Activated naive CD8-positive, alpha-beta T cell treated with anti-CD3 and anti-CD28 coated beads, Interleukin-2, amount 10 ng/mL, durations not matched to agents 7 days and 5 days (primary cell): ENCODE results near the gene FRMPD1. TPM values are rescaled to one million over a fixed set of nuclear protein-coding genes. Genes with fewer than 3 reads are reported as not detected.

Source experiments
- ATAC-seq: fragments of 150-1000 bp; cut with Tn5 transposase; one replicate; pipeline ENCODE4 v1.10.0; 2021; ENCODE audit warnings: low read depth, moderate library complexity
- POLR2A ChIA-PET: fragments of 350-600 bp; sonication (Branson Sonifier 250); formaldehyde crosslinking; loops from one replicate; lab custom pipeline; 2021; ENCODE audit warnings: antibody characterized with exemption; lab: Charles Lee
- DNase-seq: peaks from one replicate; pipeline ENCODE4 v3.0.0; 2021
- H3K27ac Mint-ChIP-seq: one replicate; pipeline ENCODE4 v1.8.0; 2022; ENCODE audit warnings: mild to moderate bottlenecking, mixed read lengths
- H3K27me3 Mint-ChIP-seq: one replicate; pipeline ENCODE4 v1.8.0; 2022; ENCODE audit warnings: mild to moderate bottlenecking, moderate library complexity, mixed read lengths
- H3K36me3 Mint-ChIP-seq: one replicate; pipeline ENCODE4 v1.8.0; 2021; ENCODE audit warnings: mild to moderate bottlenecking, mixed read lengths
- H3K4me1 Mint-ChIP-seq: one replicate; pipeline ENCODE4 v1.8.0; 2021; ENCODE audit warnings: mixed read lengths
- H3K4me3 Mint-ChIP-seq: one replicate; pipeline ENCODE4 v1.8.0; 2022; ENCODE audit warnings: mild to moderate bottlenecking, moderate library complexity, mixed read lengths
- H3K9me3 Mint-ChIP-seq: one replicate; pipeline ENCODE4 v1.8.0; 2021; ENCODE audit warnings: mixed read lengths
- total RNA-seq, 2 experiments: library from RNA; stranded (reverse); gene quantifications; one replicate each; pipeline ENCODE4 v1.2.3, GENCODE V29; 2021

The FRMPD1 gene
- total RNA-seq, 2 experiments from 2014 or later, result not detected

DNA sequence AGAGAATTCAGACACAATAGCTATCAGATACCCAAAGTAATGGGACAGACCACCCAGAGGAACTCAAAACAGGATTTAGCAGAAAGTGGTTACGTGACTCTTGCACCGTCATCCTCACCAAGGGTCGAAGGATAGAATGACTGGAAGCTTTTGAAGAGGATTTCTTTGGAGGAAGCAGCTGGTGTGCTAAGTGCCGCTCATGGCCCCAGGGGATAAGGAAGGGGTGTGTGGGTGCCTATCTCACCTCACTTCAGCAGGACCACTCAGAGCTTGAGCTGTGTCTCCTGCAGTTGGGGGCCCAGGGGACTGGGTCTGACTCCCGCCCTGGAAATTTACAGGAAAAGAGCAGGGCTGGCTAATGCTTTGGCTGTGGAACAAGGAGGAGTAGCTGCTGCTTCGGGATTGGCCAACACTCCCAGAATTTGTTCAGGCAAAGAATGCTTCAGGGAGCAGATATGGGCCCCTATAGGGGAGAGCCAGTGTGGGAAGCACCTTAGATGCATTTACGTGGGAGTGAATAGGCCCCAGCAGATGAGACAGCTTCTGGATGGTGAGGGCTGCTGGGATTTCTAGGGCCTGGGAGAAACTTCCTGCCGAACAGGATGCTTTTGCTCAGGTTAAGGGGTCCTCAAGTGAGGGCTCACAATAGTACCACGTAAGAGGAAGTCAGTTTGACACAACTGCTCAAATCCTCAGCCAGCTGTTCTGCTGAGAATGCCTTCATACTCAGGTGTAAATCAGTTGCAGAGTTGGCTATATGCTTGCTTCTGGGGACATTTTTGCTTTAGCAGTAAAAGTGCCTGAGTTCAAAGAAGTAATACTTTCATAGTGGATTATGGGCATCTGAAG lies 29.3 kb upstream of the FRMPD1 start:
- no peak overlapping the region for H3K27ac Mint-ChIP-seq
- POLR2A ChIA-PET, result no interaction called here
- no peaks in the 10 kb centered on the region for H3K9me3 Mint-ChIP-seq

DNA sequence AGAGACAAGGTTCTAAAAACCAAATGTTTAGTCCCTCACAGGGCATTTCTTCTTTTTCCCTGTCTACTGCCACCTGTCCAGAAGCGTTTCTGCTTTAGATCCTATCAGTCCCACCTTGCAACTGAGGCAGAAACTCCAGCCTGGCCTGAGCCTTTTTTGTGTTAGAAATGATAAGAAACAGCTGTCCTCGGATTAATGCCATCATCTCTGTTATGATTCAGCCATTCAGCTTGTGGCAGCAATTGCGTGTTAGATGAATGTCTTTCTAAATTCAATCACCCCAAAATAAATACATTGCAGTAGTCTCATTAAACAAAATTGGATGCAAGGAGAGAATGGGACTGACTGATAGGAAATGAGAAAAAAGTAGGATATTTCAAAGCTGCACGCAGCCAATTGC lies 28.3 kb upstream of the FRMPD1 start:
- no peaks in the 10 kb centered on the region for H3K9me3 Mint-ChIP-seq
- no peak overlapping the region for H3K27ac Mint-ChIP-seq
- no peaks in the 10 kb centered on the region for H3K36me3 Mint-ChIP-seq
- ATAC-seq, result no peak
- peaks cover 11% of the 10 kb centered on the region for H3K27me3 Mint-ChIP-seq
- H3K4me3 Mint-ChIP-seq, result no peak overlapping the region
- DNase-seq, result no peak
- no peaks in the 10 kb centered on the region for H3K4me1 Mint-ChIP-seq
- POLR2A ChIA-PET, result no interaction called here

More for the DNA sequence above, 29.3 kb upstream of the FRMPD1 start:
- peaks cover 11% of the 10 kb centered on the region for H3K27me3 Mint-ChIP-seq
- DNase-seq (no peak), ATAC-seq (no peak)
- H3K4me3 Mint-ChIP-seq, result no peak overlapping the region
- no peaks in the 10 kb centered on the region for H3K36me3 Mint-ChIP-seq
- H3K4me1 Mint-ChIP-seq, result no peaks in the 10 kb centered on the region

DNA sequence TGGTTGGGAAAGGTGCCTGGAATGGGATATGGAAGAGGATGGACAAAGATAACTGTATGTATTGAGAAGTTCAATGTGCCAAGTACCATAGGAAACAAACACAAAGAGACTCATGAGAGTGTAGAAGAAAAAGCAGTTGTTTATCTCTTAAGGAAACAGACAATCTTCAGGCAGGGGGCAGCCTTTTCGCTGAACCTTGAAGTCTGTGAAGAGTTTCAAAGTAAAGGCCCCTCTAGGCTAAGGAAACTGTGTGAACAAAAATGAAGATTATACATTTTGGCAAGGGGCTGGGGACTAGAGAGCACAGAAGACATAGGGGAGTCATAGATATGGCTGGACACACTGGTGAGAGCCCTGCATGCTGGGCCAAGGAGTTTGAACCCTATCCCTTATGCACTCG lies 27.5 kb upstream of the FRMPD1 start:
- no peak overlapping the region for H3K27ac Mint-ChIP-seq
- H3K27me3 Mint-ChIP-seq, result peaks cover 10% of the 10 kb centered on the region
- no peaks in the 10 kb centered on the region for H3K36me3 Mint-ChIP-seq
- H3K4me1 Mint-ChIP-seq, result no peaks in the 10 kb centered on the region
- ATAC-seq (no peak), DNase-seq (no peak)
- H3K4me3 Mint-ChIP-seq, result no peak overlapping the region
- H3K9me3 Mint-ChIP-seq, result no peaks in the 10 kb centered on the region
- POLR2A ChIA-PET, result no interaction called here

DNA sequence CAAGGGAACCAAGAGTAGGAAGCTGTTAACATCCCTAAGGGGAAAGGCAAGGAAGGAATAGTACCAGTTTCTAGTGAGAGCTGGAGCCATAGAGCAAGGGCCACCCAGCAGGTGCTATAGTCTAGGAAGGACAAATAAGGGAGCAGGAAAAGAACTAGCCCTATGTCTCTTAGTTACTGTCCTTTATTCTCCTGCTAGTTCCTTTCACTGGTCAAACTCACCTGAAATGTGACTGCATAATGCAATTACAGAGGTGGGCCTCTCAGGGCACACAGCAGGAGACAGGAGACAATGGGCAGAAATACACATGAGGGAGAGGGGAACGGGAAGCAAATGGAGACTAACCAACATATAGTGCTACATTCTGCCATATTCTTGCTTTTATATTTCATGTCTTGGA lies 26.7 kb upstream of the FRMPD1 start:
- Mint-ChIP-seq H3K27ac (no peak overlapping the region), H3K36me3 (no peaks in the 10 kb centered on the region), H3K4me1 (no peaks in the 10 kb centered on the region), H3K27me3 (peaks cover 11% of the 10 kb centered on the region), H3K4me3 (no peak overlapping the region), H3K9me3 (no peaks in the 10 kb centered on the region)
- ATAC-seq (no peak), DNase-seq (no peak)
- POLR2A ChIA-PET, result no interaction called here

- peaks cover 11% of the 10 kb centered on the region for H3K27me3 Mint-ChIP-seq
- no peak for ATAC-seq
- H3K4me1 Mint-ChIP-seq, result no peaks in the 10 kb centered on the region
- H3K36me3 Mint-ChIP-seq, result no peaks in the 10 kb centered on the region
- H3K4me3 Mint-ChIP-seq, result no peak overlapping the region
- POLR2A ChIA-PET, result interaction anchor here (0.6 kb wide), 1 partner anchor 247 kb away, joined by 4 read pairs; no protein-coding TSS in a partner anchor
- DNase-seq, result no peak
- no peaks in the 10 kb centered on the region for H3K9me3 Mint-ChIP-seq
- H3K27ac Mint-ChIP-seq, result no peak overlapping the region
Measured at GRCh38 chr9:37625036-37625757, 25.6 kb upstream of the FRMPD1 start.

DNA sequence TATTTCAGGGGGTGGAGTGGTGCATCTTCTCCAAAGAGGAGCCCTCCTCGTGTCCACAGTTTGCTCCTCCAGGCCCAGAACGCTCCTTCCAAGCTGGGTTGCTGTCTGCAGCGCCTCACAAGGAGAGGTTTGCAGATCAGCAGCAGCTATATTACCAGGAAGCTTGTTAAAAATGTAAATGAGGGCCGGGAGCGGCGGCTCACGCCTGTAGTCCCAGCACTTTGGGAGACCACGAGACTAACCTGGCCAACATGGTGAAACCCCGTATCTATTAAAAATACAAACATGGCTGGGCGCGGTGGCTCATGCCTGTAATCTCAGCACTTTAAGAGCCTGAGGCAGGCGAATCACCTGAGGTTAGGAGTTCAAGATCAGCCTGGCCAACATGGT lies 25.0 kb upstream of the FRMPD1 start:
- POLR2A ChIA-PET, result interaction anchor here (0.6 to 0.7 kb wide), 2 partner anchors 31 to 248 kb away, joined by 3 to 4 read pairs; no protein-coding TSS in a partner anchor
- Mint-ChIP-seq H3K27ac (no peak overlapping the region), H3K9me3 (no peaks in the 10 kb centered on the region), H3K36me3 (no peaks in the 10 kb centered on the region), H3K27me3 (peaks cover 11% of the 10 kb centered on the region), H3K4me1 (no peaks in the 10 kb centered on the region), H3K4me3 (no peak overlapping the region)
- no peak for ATAC-seq
- no peak for DNase-seq

- H3K4me3 Mint-ChIP-seq, result no peak overlapping the region
Measured at GRCh38 chr9:37626708-37627292, 24.0 kb upstream of the FRMPD1 start.

GRCh38 chr9:37632479-37632878 lies 18.3 kb upstream of the FRMPD1 start:
- POLR2A ChIA-PET, result no interaction called here
- Mint-ChIP-seq H3K27me3 (peaks cover 8% of the 10 kb centered on the region), H3K9me3 (no peaks in the 10 kb centered on the region), H3K36me3 (no peaks in the 10 kb centered on the region), H3K27ac (no peak overlapping the region), H3K4me1 (no peaks in the 10 kb centered on the region), H3K4me3 (no peak overlapping the region)
- DNase-seq (no peak), ATAC-seq (no peak)

More at GRCh38 chr9:37626708-37627292, 24.0 kb upstream of the FRMPD1 start:
- Mint-ChIP-seq H3K36me3 (no peaks in the 10 kb centered on the region), H3K4me1 (no peaks in the 10 kb centered on the region), H3K9me3 (no peaks in the 10 kb centered on the region), H3K27me3 (peaks cover 11% of the 10 kb centered on the region), H3K27ac (no peak overlapping the region)
- no peak for DNase-seq
- ATAC-seq, result no peak
- POLR2A ChIA-PET, result no interaction called here

- H3K4me1 Mint-ChIP-seq, result no peaks in the 10 kb centered on the region
- H3K9me3 Mint-ChIP-seq, result no peaks in the 10 kb centered on the region
- no peaks in the 10 kb centered on the region for H3K36me3 Mint-ChIP-seq
- H3K27me3 Mint-ChIP-seq, result peaks cover 13% of the 10 kb centered on the region
- POLR2A ChIA-PET, result no interaction called here
- DNase-seq (no peak), ATAC-seq (no peak)
- H3K4me3 Mint-ChIP-seq, result no peak overlapping the region
- H3K27ac Mint-ChIP-seq, result no peak overlapping the region
Measured at GRCh38 chr9:37635808-37636207, 14.9 kb upstream of the FRMPD1 start.

GRCh38 chr9:37636511-37637448 lies 14.0 kb upstream of the FRMPD1 start:
- Mint-ChIP-seq H3K9me3 (no peaks in the 10 kb centered on the region), H3K4me3 (no peak overlapping the region), H3K27ac (no peak overlapping the region), H3K27me3 (peaks cover 16% of the 10 kb centered on the region), H3K36me3 (no peaks in the 10 kb centered on the region), H3K4me1 (no peaks in the 10 kb centered on the region)
- no peak for ATAC-seq
- POLR2A ChIA-PET, result interaction anchor here (0.7 kb wide), 1 partner anchor 267 kb away, joined by 3 read pairs; no protein-coding TSS in a partner anchor
- DNase-seq, result no peak

DNA sequence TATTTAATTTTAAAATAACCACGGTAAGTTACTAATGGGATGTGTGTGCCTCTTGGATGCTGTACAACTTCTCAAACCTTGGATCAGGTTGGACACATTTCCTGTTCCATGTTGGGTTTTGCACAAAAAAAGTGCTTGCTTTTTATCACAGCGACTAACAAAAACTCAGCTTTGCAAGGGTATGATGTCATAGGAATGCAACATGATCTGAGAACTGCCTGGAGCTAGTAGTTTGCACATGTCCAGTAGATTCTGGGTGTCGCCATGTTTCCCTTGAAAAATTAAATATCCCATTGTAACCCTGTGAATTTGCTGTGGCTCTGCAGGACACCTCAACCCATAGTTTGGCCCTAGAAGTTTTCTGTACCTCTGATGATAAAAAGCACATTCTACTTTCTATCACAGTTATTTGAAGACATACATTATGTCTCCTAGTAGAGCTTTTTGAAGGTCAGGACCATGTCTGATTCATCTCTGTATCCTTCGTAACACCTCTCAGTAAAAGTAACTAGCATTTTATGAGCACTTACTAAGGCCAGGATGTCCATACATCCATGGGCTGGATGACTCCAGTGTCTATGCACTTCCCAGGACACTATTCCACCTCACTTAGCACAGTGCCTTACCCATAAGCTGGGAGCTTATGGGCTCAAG lies 11.5 kb upstream of the FRMPD1 start:
- Mint-ChIP-seq H3K27ac (no peak overlapping the region), H3K36me3 (no peaks in the 10 kb centered on the region), H3K4me3 (no peak overlapping the region), H3K4me1 (no peaks in the 10 kb centered on the region), H3K27me3 (peaks cover 28% of the 10 kb centered on the region), H3K9me3 (no peaks in the 10 kb centered on the region)
- ATAC-seq, result no peak
- POLR2A ChIA-PET, result no interaction called here
- no peak for DNase-seq

DNA sequence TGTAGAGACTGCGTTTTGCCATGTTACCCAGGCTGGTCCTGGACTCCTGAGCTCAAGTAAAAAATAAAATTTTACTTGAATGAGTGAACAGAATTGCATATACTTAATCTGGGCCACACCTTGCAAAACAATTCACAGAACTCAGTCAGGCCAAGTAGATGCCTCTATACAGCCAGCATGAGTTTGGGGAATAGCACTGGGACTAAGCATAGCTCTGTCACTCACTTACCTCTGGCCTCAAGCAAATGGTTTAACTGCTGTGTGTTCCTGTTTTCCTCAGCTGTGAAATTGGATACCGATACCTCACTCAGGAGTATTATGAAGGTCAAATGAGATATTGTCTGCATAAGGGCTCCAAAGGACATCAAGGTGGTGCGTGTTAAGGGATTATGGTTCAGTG lies 10.9 kb upstream of the FRMPD1 start:
- Mint-ChIP-seq H3K36me3 (no peaks in the 10 kb centered on the region), H3K9me3 (no peaks in the 10 kb centered on the region), H3K4me3 (no peak overlapping the region), H3K4me1 (no peaks in the 10 kb centered on the region), H3K27me3 (peaks cover 33% of the 10 kb centered on the region), H3K27ac (no peak overlapping the region)
- POLR2A ChIA-PET, result no interaction called here
- no peak for DNase-seq
- no peak for ATAC-seq
